ENCODE results near the gene MAMDC2.

MAMDC2 gene

GRCh38 chr9:70093944-70094343 lies 50.3 kb downstream of the MAMDC2 start:
- TF ChIP-seq POLR2AphosphoS5 (IDR thresholded peaks at IDR 0.05; ENCODE audit: low read depth, low read length) (no peak), TAF1 (IDR thresholded peaks at IDR 0.05; ENCODE audit: borderline replicate concordance, insufficient read depth, low read length) (no peak)

GRCh38 chr9:70094747-70095146 lies 51.1 kb downstream of the MAMDC2 start:
- no peak for TF ChIP-seq POLR2AphosphoS5 (IDR thresholded peaks at IDR 0.05; ENCODE audit: low read depth, low read length)
- no peak for TF ChIP-seq REST (IDR thresholded peaks at IDR 0.05; ENCODE audit: insufficient read depth in 1 of 2, low read depth in 2 of 2, low read length in 2 of 2)
- no peak for TF ChIP-seq TAF1 (IDR thresholded peaks at IDR 0.05; ENCODE audit: borderline replicate concordance, insufficient read depth, low read length)
- no peak for TF ChIP-seq FOXP2 (optimal IDR thresholded peaks at IDR 0.05; ENCODE audit: borderline replicate concordance, extremely low read depth, extremely low read length, insufficient read depth)
- no peak for TF ChIP-seq SIN3A (IDR thresholded peaks at IDR 0.05; ENCODE audit: borderline replicate concordance, insufficient read depth, low read length)

- no peak for TF ChIP-seq SIN3A (IDR thresholded peaks at IDR 0.05; ENCODE audit: borderline replicate concordance, insufficient read depth, low read length)
- TF ChIP-seq TAF1 (IDR thresholded peaks at IDR 0.05; ENCODE audit: borderline replicate concordance, insufficient read depth, low read length) = no peak
- TF ChIP-seq FOXP2 (optimal IDR thresholded peaks at IDR 0.05; ENCODE audit: borderline replicate concordance, extremely low read depth, extremely low read length, insufficient read depth) = no peak
- no peak for TF ChIP-seq REST (IDR thresholded peaks at IDR 0.05; ENCODE audit: insufficient read depth in 1 of 2, low read depth in 2 of 2, low read length in 2 of 2)
- TF ChIP-seq POLR2AphosphoS5 (IDR thresholded peaks at IDR 0.05; ENCODE audit: low read depth, low read length) = no peak
These were observed 53.5 kb downstream of the MAMDC2 start for GRCh38 chr9:70097187-70097586.

DNA sequence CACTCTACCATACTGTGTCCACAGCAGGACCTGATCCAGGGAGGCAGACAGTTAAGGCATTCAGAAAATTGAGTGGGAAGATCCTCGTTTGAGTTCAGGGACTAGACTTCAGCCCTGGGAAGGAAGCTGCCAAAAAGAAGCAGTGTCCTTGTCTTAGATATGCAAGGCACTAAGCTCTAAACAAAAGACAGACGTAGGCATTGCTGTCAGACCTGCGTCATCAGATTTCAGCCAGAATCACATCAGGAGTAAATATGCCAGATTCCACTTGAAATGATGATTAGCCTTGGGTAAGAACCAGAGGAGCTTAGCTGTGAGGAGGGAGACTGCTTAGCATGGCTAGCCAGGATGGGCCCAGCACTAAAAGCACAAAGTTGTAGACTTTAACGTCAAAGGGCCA lies 56.7 kb downstream of the MAMDC2 start:
- TF ChIP-seq SIN3A (IDR thresholded peaks at IDR 0.05; ENCODE audit: borderline replicate concordance, insufficient read depth, low read length) = no peak
- TF ChIP-seq REST (IDR thresholded peaks at IDR 0.05; ENCODE audit: insufficient read depth in 1 of 2, low read depth in 2 of 2, low read length in 2 of 2) = no peak
- TF ChIP-seq POLR2AphosphoS5 (IDR thresholded peaks at IDR 0.05; ENCODE audit: low read depth, low read length) = no peak
- no peak for TF ChIP-seq FOXP2 (optimal IDR thresholded peaks at IDR 0.05; ENCODE audit: borderline replicate concordance, extremely low read depth, extremely low read length, insufficient read depth)
- TF ChIP-seq TAF1 (IDR thresholded peaks at IDR 0.05; ENCODE audit: borderline replicate concordance, insufficient read depth, low read length) = no peak

- TF ChIP-seq TAF1 (IDR thresholded peaks at IDR 0.05; ENCODE audit: borderline replicate concordance, insufficient read depth, low read length) (no peak), POLR2AphosphoS5 (IDR thresholded peaks at IDR 0.05; ENCODE audit: low read depth, low read length) (no peak), REST (IDR thresholded peaks at IDR 0.05; ENCODE audit: insufficient read depth in 1 of 2, low read depth in 2 of 2, low read length in 2 of 2) (no peak), FOXP2 (optimal IDR thresholded peaks at IDR 0.05; ENCODE audit: borderline replicate concordance, extremely low read depth, extremely low read length, insufficient read depth) (no peak), SIN3A (IDR thresholded peaks at IDR 0.05; ENCODE audit: borderline replicate concordance, insufficient read depth, low read length) (no peak)
These were observed 57.6 kb downstream of the MAMDC2 start for GRCh38 chr9:70101265-70101664.

Measured in PFSK-1 (cell line).